Measurements from ENCODE around the gene LONP2. TPM values are rescaled to one million over a fixed set of nuclear protein-coding genes. Genes with fewer than 3 reads are reported as not detected.

LONP2 gene
- total and polyA plus RNA-seq, 2 of the 13 experiments (the other 11 are each of a cell fraction or from before 2014, with no cell fraction given) = 39.2 to 63.3 TPM

GRCh38 chr16:48244080-48244862 lies at the start of gene LONP2 (continued):
- no peak for TF ChIP-seq ZBTB37 (CRISPR knock-in tag; IDR thresholded peaks at IDR 0.05)
- TF ChIP-seq ZNF44 (CRISPR knock-in tag; IDR thresholded peaks at IDR 0.05) = 0 out of 2 replicates have a peak, but pooled peaks have one; percentile 38
- TF ChIP-seq TAF15 (IDR thresholded peaks at IDR 0.05; ENCODE audit: low read depth, low read length, poor library complexity, severe bottlenecking) = peak; percentile 70
- TF ChIP-seq SALL1 (CRISPR knock-in tag; IDR thresholded peaks at IDR 0.05) = peak; percentile 95
- peak; percentile 36 for TF ChIP-seq CTCF (CRISPR knock-in tag; IDR thresholded peaks at IDR 0.05)
- no peak for TF ChIP-seq SETDB1 (CRISPR knock-in tag; IDR thresholded peaks at IDR 0.05; ENCODE audit: borderline replicate concordance)
- no peak for TF ChIP-seq SMAD9 (CRISPR knock-in tag; IDR thresholded peaks at IDR 0.05)
- TF ChIP-seq PRDM10 (CRISPR knock-in tag; IDR thresholded peaks at IDR 0.05; ENCODE audit: low read depth) = peak; percentile 84
- peak; percentile 91 for TF ChIP-seq ZBTB44 (CRISPR knock-in tag; IDR thresholded peaks at IDR 0.05)
- no peak; the same call in 1 of the 2 replicates for TF ChIP-seq ISX (CRISPR knock-in tag; conservative IDR thresholded peaks at IDR 0.05)
- no peak for TF ChIP-seq RBM22 (optimal IDR thresholded peaks at IDR 0.05; ENCODE audit: low read length)
- peak; percentile 81 for TF ChIP-seq ZNF607 (CRISPR knock-in tag; IDR thresholded peaks at IDR 0.05; ENCODE audit: borderline replicate concordance)
- TF ChIP-seq NFE2 (CRISPR knock-in tag; IDR thresholded peaks at IDR 0.05) = no peak
- peak; percentile 95 for TF ChIP-seq ZMYM4 (CRISPR knock-in tag; IDR thresholded peaks at IDR 0.05)
- TF ChIP-seq GATAD2A (CRISPR knock-in tag; IDR thresholded peaks at IDR 0.05) = peak; percentile 93
- TF ChIP-seq HMGA1 (CRISPR knock-in tag; conservative IDR thresholded peaks at IDR 0.05) = no peak
- peak; percentile 98 for TF ChIP-seq HDAC1 (CRISPR knock-in tag; IDR thresholded peaks at IDR 0.05)
- no peak; the same call in 1 of the 2 replicates for TF ChIP-seq DDIT3 (CRISPR knock-in tag; IDR thresholded peaks at IDR 0.05)
- TF ChIP-seq NKX3-1 (CRISPR knock-in tag; IDR thresholded peaks at IDR 0.05) = peak; percentile 91
